SIG-M5 treated with dmso at 0.1 percent for 504 hours (cell line): ENCODE results near the gene UBN2.

Experiments used
- DNase-seq: peaks from one replicate; lab custom pipeline; 2025; ENCODE audit not compliant: unreplicated experiment; lab: John Stamatoyannopoulos, UW

The UBN2 gene

DNA sequence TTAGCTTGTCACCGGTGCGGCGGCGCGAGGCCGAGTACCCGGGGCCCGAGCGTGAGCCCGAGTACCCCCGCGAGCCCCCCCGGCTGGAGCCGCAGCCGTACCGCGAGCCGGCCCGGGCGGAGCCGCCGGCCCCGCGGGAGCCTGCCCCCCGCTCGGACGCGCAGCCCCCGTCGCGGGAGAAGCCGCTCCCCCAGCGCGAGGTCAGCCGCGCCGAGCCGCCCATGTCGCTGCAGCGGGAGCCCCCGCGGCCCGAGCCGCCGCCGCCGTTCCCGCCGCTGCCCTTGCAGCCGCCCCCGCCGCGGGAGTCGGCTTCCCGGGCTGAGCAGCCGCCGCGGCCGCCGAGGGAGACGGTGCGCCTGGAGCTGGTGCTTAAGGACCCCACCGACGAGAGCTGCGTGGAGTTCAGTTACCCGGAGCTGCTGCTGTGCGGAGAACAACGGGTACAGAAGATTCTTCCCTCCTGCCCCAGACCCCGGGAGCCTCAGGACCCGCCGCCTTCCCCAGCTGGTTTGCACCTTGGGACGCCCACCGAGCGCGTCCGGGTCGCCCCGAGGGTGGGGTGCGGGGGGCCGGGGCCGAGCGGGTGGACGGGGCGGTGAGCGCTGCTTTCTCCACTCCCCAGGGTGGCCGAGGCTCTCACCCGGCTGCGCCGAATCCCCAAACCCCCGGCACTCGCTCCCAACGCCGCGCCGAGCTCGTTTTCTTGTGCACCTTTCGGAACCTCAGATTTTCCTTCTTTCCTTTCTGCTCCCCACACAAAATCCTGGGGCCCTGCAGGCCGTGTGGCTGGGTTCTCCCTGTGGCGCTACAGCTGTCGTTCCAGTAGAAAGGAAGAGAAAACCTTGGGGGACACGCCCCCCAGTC is 708 bp downstream of the UBN2 start:
- peak; percentile 14 for DNase-seq

DNA sequence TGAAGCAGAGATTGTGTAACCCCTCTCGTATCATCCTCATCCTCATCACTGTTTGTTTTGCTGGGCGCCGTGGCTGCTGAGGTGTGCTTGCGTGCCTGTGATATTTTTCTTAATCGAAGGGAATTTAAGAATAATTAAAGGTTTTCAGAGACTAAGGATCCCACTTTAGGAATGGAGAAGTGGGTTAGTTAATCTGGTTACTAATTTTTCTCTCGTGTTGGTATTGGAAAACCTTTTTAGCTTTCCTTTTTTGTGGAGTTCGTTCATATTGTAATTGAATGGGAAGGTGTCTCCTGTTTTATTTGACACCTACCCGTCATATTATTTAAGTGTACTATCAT is 1.3 kb downstream of the UBN2 start:
- peak; percentile 74 for DNase-seq

DNA sequence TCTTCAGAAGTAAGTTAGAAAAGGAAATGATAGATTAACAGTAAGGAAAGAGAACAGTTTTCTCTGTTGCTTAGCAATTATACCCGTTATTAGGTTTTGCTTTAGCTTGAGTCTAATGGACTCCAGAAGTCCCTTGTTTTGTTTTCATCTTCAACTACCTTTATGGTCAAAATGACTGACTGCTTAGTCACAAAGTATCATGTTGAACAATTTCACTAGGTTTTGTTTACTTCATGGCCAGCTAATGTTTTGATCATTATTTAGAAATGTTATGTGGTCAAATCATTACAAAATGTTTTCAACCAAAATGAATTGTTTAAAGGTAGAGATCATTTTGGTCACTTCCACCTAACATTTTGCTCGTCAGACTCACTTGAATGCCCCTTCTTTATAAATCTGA is 1.9 kb downstream of the UBN2 start:
- DNase-seq: no peak

DNA sequence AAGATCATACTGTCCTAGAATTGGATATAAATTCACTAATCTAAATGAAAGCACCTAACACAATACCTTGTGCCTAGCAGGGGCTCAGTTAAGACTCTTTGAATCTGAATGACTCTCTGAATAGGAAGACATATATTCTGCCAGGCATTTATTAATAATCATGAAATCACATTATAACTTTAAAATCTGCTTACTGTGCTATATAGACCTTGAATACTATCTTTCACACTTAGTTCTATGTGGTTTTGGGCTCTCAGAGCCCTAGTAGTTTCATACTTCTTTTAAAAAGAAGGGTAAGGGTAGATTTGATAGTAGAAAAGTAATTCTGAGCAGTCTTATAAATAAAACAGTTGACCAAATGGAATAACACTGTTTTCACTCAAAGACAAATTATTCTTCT is 10.2 kb downstream of the UBN2 start:
- DNase-seq: no peak

DNA sequence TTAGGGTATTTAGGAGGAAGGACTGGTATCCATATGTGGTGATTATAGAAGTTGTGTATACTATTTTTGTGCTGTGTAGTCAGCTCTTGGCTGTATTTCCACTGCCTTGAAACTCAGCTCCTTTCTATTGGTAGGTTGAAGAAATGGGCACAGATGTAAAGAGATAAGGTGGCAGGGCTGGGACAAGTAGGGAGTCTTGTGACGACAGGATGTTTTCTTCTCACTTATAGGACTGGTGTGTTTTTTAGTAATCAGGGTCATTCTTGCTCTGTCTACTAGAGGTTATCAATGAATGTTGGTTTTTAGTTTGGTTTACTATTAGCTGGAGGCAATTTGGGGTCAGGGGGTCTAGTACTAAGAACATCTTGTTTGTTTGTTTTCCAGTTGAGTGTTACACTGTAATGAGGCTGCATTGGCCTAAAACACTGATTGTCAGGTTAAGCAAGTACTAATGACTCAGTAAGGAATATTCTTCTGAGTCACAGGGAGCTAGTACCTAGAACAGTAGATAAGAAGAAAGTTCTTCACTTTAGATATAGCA is 11.8 kb downstream of the UBN2 start:
- DNase-seq: no peak

DNA sequence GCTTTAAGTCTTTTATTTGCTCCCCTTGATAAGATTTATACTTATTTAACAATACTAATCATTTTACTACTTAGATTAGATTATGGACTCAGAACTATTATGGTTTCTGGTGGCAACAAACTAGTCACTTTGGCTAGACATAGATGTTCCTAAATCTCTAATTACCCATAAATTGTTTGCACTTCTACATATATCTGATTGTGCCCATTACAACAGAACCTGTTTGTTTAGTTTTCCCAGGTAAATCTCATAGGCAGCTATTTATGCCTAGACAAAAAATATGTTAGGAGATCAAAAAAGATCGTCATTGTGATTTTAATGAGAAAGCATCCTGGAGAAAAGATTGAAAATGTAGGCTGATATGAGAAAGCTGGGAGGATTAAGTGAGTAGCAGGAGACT is 14.4 kb downstream of the UBN2 start:
- DNase-seq: no peak

DNA sequence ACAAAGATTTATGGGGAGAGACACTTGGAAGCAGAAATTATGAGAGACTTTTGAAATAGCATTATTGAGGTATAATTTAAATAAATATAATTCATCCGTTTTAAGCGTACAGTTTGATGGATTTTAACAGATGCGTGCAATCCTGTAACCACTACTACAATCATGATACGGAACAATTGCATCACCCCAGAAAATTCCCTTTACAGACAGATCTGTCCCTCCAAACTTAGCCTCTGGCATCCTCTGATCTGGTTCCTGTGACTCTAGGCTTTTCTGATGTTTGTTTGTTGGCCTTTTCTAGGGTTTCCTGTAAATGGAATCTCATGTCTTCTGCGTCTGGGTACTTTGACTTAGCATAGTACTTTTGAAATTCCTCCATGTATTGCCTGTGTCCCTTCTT is 15.5 kb downstream of the UBN2 start:
- DNase-seq: no peak

DNA sequence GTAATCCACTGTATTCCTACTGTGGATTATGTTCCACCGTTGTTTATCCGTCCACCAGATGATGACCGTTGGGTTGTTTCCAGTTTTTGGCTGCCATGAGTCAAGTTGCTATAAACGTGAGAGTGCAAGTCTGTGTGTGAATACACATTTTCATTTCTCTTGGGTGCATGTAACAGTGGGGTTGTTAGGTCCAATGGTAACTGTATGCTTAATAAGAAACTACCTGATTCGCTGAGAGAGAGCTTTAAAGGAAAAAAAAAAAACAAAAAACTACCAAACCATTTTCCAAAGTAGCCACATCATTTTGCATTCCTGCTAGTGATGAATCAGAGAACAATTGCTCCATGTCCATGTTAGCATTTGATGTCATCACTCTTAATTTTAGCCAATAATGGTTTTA is 15.9 kb downstream of the UBN2 start:
- DNase-seq: no peak

DNA sequence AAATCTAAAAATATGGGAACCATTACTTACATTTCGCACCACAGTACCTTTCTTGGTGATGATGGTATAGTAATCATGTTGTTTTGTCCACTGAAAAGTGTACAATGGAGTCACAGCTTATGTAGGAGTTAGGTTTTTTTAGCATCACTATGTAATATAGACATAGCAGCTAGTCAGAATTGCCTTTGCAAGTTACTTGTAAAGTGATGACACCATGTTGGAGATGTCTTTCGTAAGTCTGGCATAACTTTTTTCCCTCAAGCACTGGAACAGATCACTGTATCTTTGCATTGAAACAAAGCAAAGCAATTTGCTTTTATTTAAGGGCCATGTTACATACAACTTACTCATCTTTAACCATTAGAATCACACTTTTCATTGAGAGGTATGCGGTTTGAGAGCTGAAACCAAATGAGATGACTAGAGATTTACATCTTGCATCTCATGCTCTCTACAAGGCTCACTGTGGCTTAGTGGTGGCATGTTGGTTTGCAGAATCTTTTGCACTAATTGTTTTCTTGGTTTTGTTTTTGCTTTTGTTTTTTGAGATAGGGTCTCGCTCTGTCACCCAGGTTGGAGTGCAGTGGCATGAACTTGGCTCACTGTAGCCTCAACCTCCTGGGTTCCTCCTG is 18.3 kb downstream of the UBN2 start:
- peak; percentile 16 for DNase-seq

DNA sequence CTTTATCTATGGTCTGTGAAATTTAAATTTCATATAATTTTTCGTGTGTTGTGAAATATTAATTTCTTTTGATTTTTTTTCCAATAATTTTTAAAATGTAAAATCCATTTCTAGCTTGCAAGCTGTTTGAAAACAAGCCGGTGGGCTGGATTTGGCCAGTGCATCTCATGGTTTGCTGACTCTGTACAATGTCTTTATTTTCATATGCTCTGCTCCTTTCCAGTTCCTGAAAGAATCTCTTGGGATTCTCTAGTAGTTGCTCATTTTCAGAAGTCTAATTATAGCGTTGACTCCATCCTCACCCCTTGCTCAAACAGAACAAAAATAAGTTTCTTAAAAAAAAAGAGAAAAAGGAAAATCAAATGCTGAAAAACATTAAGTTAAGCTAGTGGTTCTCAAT is 21.4 kb downstream of the UBN2 start:
- no peak for DNase-seq

DNA sequence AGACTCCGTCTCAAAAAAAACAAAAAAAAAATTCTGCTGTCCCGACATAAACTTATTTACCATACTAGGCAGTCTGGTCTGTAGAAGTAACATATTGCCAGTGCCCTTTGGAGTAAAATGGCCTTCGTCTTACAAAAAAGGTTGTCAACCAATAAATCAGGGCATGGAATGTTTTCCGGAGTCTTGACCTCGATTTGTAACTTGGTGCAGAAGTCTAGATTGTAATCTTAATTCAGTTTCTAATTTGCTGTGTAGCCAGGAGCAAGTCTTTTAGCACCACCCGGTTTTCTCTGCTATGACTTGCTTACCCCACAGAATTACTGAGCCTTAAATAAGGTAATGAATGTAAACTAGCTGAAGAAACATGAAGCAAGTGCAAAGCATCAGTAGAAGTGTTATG is 23.2 kb downstream of the UBN2 start:
- no peak for DNase-seq

DNA sequence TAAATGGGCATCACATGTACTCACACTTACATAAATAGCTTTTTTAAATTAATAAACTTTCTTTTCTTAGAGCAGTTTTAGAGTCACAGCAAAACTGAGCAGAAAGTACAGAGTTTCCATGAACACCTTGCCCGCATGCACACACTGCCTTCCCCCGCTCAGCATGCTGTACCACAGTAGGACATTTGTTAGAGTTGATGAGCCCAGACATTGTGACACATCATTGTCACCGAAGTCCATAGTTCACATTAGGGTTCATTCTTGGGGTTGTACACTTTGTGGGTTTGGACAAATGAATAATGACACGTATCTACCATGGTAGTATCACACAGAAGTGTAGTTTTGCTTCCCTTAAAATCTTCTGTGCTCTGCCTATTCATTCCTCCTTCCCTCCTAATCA is 23.7 kb downstream of the UBN2 start:
- no peak for DNase-seq

DNA sequence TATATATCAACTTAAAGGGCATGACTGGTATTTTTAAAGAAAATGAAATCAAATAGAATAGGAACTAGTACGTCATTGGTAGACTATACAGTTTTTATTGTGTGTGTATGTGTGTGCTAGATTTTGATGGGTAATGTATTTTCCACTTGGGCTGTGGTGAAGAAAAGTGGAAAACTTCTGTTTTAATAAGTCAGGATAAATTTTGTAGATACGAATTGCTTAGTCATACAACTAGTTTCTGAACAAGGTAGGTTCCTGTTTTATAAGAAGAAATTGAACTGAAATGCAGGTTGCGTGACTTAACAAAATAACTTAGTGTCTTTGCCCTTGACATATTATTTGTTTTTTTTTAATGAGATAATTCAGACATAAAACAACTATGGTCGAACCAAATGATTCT is 24.3 kb downstream of the UBN2 start:
- no peak for DNase-seq

DNA sequence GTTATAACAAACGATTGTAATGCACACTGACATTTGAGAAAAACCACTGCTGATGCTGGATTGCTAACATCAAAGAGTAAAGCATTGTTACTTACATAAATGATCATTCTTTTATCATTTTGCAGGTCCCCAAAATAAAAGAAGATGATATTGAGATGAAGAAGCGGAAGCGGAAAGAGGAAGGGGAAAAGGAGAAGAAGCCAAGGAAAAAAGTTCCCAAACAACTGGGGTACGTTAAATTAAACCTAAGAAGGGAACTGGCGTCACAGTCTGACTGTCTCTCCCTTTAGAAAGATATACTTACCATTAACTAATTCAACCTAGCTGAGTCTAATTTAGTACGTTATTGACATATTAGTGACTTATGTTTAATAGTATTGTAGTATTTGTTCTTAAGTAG is 28.1 kb downstream of the UBN2 start:
- no peak for DNase-seq

DNA sequence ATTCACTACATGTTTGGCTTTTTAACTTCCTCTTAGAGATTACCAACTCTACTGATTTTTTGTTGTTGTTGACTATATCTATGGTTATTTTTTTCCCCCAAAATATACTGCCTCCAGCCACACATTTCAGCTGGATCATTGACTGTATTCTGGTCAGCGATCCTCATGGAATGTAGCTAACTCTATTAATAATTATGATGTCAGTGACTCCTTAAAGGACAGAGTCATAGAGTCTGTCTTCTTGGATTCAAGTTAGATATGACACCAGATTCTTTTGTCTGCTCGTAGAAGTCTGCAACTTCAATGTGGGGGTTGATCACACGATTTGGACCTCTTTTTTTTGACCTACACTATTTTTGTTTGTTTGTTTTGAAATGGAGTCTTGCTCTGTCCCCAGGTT is 33.2 kb downstream of the UBN2 start:
- DNase-seq: no peak

DNA sequence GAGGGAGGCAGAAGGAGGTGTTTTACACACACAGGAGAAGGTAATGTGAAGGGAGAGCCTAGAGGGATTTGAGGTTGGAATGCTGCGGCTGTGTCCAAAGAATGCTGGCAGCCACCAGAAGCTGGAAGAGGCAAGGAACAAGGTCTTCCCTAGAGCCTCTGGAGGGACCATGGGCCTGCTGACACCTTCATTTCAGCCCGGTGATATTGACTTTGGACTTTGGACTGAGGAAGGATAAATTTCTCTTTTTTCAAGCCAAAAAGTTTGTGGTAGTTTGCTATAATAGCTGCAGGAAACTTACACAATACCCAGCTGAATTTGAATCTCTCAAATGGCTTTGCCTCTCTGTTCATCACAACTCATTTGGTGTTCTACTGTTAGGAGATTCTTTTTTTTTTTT is 34.6 kb downstream of the UBN2 start:
- DNase-seq: no peak

DNA sequence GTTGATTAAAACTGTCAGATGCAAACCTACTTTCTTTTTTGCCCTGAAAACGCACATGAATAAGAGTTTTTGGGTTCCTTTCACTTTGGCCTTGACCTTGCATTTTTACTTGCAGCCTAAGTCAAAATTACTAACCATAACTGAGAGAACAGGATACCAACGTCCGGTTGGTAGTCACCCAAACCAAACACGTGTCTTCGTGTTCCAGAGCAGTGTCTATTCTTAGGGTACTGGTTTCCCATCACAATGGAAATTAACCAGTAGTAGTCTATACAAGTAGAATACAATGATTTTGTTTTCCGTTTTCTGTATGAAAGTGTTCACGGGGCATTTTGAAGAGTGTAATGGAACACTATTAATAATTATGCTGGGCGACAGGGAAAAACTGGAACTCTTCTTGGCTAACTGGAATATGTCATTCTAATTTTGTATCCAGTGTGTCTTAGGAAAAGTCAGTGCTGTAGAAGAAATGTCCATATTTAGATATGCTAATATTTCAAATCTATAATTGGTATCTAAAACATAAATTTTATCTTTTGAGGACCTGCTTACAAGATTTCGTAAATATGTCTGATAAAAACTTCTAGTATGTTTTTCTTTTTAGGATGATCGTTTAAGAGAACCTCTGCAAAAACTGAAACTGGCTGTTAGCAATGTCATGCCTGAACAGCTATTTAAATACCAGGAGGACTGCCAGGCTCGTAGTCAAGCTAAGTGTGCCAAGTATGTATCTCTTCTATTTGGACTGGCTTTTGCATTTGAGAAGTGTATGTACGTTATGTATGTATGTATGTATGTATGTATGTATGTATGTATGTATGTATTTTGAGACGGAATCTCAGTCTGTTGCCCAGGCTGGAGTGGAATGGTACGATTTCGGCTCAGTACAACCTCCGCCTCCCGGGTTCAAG is 40.9 kb downstream of the UBN2 start:
- no peak for DNase-seq

DNA sequence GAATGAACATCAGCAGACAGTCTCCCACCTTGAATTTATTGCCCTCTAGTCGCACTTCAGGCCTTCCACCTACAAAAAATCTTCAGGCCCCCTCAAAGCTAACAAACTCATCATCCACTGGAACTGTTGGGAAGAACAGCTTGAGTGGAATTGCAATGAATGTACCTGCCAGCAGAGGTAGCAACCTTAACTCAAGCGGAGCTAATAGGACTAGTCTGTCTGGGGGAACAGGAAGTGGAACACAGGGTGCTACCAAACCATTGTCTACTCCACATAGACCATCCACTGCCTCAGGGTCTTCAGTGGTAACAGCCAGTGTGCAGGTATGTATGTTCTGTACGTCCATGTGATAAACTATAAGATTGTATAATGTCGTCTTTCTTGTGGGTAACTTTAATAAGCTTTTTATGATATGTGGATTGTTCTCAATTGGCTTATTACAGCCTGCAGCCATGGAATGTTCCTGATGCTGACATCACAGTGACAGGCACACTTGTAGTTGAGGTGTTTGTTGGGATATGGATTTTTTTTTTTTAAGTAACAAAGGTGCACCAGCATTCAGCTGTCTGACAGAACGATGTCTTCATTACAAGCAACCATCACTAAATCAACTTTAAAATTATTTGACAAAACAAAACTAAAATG is 53.3 kb downstream of the UBN2 start:
- DNase-seq: no peak

DNA sequence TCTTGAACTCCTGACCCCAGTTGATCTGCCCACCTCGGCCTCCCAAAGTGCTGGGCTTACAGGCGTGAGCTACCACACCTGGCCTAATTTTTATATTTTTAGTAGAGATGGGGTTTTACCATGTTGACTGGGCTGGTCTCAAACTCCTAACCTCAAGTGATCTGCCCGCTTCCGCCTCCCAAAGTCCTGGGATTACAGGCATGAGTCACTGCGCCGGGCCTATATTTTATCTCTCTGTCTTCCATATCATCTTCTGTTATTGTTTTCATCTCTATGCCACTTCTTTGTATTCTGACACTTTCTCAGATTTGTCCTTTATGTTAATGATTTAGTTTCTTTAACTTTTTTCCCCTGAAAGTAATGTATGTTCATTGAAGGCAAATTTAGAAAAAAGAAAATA is 55.1 kb downstream of the UBN2 start:
- DNase-seq: no peak

DNA sequence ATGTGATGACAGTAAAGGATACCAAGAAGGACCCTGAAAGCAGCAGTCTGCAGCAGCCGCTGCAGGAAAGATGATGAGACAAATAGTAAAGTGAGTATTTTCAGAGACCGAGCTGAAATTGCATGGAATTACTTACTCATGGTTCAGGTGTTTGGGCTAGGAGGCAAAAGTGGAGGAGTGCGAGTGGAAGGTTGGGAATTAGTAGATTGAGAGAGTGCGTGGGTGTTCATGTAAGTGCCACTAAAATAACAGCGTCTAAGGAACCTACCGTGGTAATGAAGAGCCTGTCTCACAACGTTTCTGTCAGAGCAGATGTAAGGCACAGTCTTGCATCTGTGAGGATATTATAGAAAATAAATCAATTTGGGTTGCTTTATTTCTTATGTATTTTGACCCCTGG is 61.8 kb downstream of the UBN2 start:
- no peak for DNase-seq

DNA sequence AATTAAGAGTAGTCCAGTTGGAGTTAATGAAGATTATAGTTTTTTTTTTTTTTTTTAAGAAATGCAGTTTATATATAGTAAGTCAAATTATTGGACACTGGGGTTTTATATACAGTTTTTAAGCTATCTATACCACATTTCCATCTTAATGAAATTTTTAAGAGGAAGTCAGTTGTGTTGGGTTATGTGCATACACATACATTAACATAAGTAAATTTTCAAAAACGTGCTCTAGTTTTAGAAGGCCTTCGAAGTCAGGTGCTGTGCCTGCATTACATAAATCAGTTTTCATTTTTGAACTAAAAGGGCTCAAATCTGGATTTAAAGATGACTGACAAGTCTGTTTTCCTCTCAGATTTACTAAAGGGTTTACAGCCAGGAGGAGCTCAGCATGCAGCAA is 62.5 kb downstream of the UBN2 start:
- no peak for DNase-seq
